ENCODE measurements around the gene PDZD4.

Gene PDZD4

GRCh38 chrX:153779891-153780677, 50.3 kb downstream of the PDZD4 start:
- DNase-seq (ENCODE audit: low read depth) = no peak
- TF ChIP-seq CTCF (IDR thresholded peaks at IDR 0.05; ENCODE audit: insufficient read depth, low read depth, low read length, missing control alignments) = no peak
- no peak overlapping the region for H3K4me3 ChIP-seq (ENCODE audit: low read depth, low read length)

- peak; percentile 1 for TF ChIP-seq CTCF (IDR thresholded peaks at IDR 0.05; ENCODE audit: insufficient read depth, low read depth, low read length, missing control alignments)
- no peak overlapping the region for H3K4me3 ChIP-seq (ENCODE audit: low read depth, low read length)
- DNase-seq (ENCODE audit: low read depth) = no peak
Measured at GRCh38 chrX:153778684-153779101, 51.7 kb downstream of the PDZD4 start.

GRCh38 chrX:153778181-153778580, 52.2 kb downstream of the PDZD4 start:
- no peak for DNase-seq (ENCODE audit: low read depth)
- no peak for TF ChIP-seq CTCF (IDR thresholded peaks at IDR 0.05; ENCODE audit: insufficient read depth, low read depth, low read length, missing control alignments)
- no peak overlapping the region for H3K4me3 ChIP-seq (ENCODE audit: low read depth, low read length)

- no peak for TF ChIP-seq CTCF (IDR thresholded peaks at IDR 0.05; ENCODE audit: insufficient read depth, low read depth, low read length, missing control alignments)
- no peak overlapping the region for H3K4me3 ChIP-seq (ENCODE audit: low read depth, low read length)
- DNase-seq (ENCODE audit: low read depth) = no peak
Measured at GRCh38 chrX:153777261-153778090, 52.9 kb downstream of the PDZD4 start.

- TF ChIP-seq CTCF (IDR thresholded peaks at IDR 0.05; ENCODE audit: insufficient read depth, low read depth, low read length, missing control alignments) = no peak
- no peak overlapping the region for H3K4me3 ChIP-seq (ENCODE audit: low read depth, low read length)
- peak; percentile 46 for DNase-seq (ENCODE audit: low read depth)
Measured at GRCh38 chrX:153776611-153777045, 53.7 kb downstream of the PDZD4 start.

GRCh38 chrX:153776120-153776599, 54.2 kb downstream of the PDZD4 start:
- H3K4me3 ChIP-seq (ENCODE audit: low read depth, low read length) = no peak overlapping the region
- DNase-seq (ENCODE audit: low read depth) = no peak
- no peak for TF ChIP-seq CTCF (IDR thresholded peaks at IDR 0.05; ENCODE audit: insufficient read depth, low read depth, low read length, missing control alignments)
